Measurements from ENCODE around the gene HCK. TPM values are rescaled to one million over a fixed set of nuclear protein-coding genes. Genes with fewer than 3 reads are reported as not detected.

HCK gene
- polyA plus RNA-seq, 1 of the 3 experiments (the other 2 are of a cell fraction): not detected

DNA sequence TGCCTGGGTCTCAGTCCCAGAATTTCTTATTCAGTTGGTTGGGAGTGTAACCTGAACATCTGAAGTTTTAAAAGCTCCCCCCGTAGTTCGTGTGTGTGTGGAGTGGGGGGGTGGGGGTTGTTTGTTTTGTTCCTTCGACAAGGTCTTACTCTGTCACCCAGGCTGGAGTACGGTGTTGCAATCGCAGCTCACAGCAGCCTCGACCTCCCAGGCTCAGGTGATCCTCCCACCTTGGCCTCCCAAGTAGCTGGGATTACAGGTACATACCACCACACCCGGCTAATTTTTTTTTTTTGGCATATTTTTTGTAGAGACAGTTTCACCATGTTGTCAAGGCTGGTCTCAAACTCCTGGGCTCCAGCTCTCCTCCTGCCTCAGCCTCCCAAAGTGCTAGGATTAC, 38.7 kb upstream of the HCK start:
- ChIA-PET POLR2A (no interaction called here), CTCF (interaction anchor here (1.6 to 2.5 kb wide), 4 partner anchors 16 to 161 kb away, joined by 3 to 20 read pairs (median 6); no protein-coding TSS in a partner anchor)
- Histone ChIP-seq H3K27me3 (ENCODE audit: insufficient read depth) (peaks cover 31% of the 10 kb centered on the region), H4K20me1 (ENCODE audit: insufficient read depth) (no peaks in the 10 kb centered on the region), H3K9me2 (no peaks in the 10 kb centered on the region), H3K79me2 (ENCODE audit: insufficient read depth) (no peaks in the 10 kb centered on the region), H3K9ac (no peak overlapping the region), H3K9me3 (no peaks in the 10 kb centered on the region), H3K4me1 (ENCODE audit: control insufficient read depth in 1 of 2, insufficient read depth in 2 of 2, low read depth in 1 of 2, low read length in 1 of 2) (peaks cover 0 to 2% of the 10 kb centered on the region in 2 experiments; a peak in 1 of 4 replicates), H3K36me3 (replicated peaks in 1 of 2; ENCODE audit: control insufficient read depth in 1 of 2, insufficient read depth in 2 of 2, low read length in 1 of 2) (no peaks in the 10 kb centered on the region), H3K27ac (ENCODE audit: low read depth in 2 of 2, low read length in 1 of 2) (no peak overlapping the region), H3K4me2 (no peak overlapping the region), H3K4me3 (ENCODE audit: low read depth in 2 of 2, low read length in 1 of 2) (no peak overlapping the region), H3F3A (replicated peaks; ENCODE audit: insufficient read depth) (peaks cover 8% of the 10 kb centered on the region), H2AFZ (ENCODE audit: low read depth) (no peak overlapping the region)
- TF ChIP-seq RXRA (IDR thresholded peaks at IDR 0.05; ENCODE audit: borderline replicate concordance, low read depth) (no peak), POLR2AphosphoS5 (IDR thresholded peaks at IDR 0.05; ENCODE audit: low read depth, low read length) (no peak), RFX5 (IDR thresholded peaks at IDR 0.05; ENCODE audit: low read length) (no peak)
- TF ChIP-seq, protein P1, sequence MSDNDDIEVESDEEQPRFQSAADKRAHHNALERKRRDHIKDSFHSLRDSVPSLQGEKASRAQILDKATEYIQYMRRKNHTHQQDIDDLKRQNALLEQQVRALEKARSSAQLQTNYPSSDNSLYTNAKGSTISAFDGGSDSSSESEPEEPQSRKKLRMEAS (IDR thresholded peaks at IDR 0.05; ENCODE audit: low read depth): no peak
- no peak for DNase-seq
- WGBS (ENCODE audit: low lambda C conversion rate): 17% methylated on average over 7 of the region's 7 CpGs

DNA sequence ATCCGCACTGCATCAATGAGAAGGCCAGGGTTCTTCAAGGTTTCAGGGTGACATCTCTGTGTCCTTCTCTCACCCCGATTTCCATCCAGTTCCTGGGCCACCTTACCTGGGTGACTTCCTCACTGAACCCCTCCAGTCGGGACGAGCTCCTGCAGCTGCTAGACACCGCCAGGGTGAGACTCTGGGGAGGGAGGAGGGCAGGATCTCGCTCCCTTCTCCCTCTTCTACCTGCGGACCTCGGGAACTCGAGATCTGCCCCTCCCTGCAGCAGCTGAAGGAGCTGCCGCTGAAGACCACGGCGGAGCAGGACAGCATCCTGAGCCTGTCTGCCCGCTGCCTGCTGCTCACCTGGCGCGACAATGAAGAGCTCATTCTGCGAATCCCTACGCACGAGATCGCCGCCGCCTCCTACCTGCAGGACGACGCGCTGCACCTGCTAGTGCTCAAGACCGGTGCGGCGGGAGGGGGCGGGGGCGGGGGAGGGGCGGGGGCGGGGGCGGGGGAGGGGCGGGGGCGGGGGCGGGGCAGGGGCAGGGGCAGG, 34.3 kb upstream of the HCK start:
- ChIA-PET POLR2A (interaction anchor here (1.2 kb wide), 1 partner anchor 10 kb away, joined by 3 read pairs; no protein-coding TSS in a partner anchor), CTCF (interaction anchor here (0.7 to 2.7 kb wide), 7 partner anchors 8 to 818 kb away, joined by 3 to 23 read pairs (median 5); no protein-coding TSS in a partner anchor)
- Histone ChIP-seq H3K79me2 (ENCODE audit: insufficient read depth) (no peaks in the 10 kb centered on the region), H2AFZ (ENCODE audit: low read depth) (no peak overlapping the region), H3K4me1 (ENCODE audit: control insufficient read depth in 1 of 2, insufficient read depth in 2 of 2, low read depth in 1 of 2, low read length in 1 of 2) (peaks cover 0 to 13% of the 10 kb centered on the region in 2 experiments; a peak in 1 of 4 replicates), H3K4me3 (ENCODE audit: low read depth in 2 of 2, low read length in 1 of 2) (no peak overlapping the region; a peak in 1 of 4 replicates), H3K9me2 (no peaks in the 10 kb centered on the region), H4K20me1 (ENCODE audit: insufficient read depth) (no peaks in the 10 kb centered on the region), H3K27ac (ENCODE audit: low read depth in 2 of 2, low read length in 1 of 2) (no peak overlapping the region), H3K9me3 (no peaks in the 10 kb centered on the region), H3K36me3 (replicated peaks in 1 of 2; ENCODE audit: control insufficient read depth in 1 of 2, insufficient read depth in 2 of 2, low read length in 1 of 2) (no peaks in the 10 kb centered on the region), H3K27me3 (ENCODE audit: insufficient read depth) (peaks cover 54% of the 10 kb centered on the region), H3F3A (replicated peaks; ENCODE audit: insufficient read depth) (peaks cover 8% of the 10 kb centered on the region), H3K9ac (no peak overlapping the region), H3K4me2 (no peak overlapping the region)
- 12% methylated on average over 17 of the region's 35 CpGs for WGBS (ENCODE audit: low lambda C conversion rate)
- TF ChIP-seq, protein P2, sequence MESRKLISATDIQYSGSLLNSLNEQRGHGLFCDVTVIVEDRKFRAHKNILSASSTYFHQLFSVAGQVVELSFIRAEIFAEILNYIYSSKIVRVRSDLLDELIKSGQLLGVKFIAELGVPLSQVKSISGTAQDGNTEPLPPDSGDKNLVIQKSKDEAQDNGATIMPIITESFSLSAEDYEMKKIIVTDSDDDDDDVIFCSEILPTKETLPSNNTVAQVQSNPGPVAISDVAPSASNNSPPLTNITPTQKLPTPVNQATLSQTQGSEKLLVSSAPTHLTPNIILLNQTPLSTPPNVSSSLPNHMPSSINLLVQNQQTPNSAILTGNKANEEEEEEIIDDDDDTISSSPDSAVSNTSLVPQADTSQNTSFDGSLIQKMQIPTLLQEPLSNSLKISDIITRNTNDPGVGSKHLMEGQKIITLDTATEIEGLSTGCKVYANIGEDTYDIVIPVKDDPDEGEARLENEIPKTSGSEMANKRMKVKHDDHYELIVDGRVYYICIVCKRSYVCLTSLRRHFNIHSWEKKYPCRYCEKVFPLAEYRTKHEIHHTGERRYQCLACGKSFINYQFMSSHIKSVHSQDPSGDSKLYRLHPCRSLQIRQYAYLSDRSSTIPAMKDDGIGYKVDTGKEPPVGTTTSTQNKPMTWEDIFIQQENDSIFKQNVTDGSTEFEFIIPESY (IDR thresholded peaks at IDR 0.05; ENCODE audit: borderline replicate concordance, low read depth): no peak
- no peak for TF ChIP-seq RAD21 (IDR thresholded peaks at IDR 0.05; ENCODE audit: low read length)
- TF ChIP-seq, protein P3, sequence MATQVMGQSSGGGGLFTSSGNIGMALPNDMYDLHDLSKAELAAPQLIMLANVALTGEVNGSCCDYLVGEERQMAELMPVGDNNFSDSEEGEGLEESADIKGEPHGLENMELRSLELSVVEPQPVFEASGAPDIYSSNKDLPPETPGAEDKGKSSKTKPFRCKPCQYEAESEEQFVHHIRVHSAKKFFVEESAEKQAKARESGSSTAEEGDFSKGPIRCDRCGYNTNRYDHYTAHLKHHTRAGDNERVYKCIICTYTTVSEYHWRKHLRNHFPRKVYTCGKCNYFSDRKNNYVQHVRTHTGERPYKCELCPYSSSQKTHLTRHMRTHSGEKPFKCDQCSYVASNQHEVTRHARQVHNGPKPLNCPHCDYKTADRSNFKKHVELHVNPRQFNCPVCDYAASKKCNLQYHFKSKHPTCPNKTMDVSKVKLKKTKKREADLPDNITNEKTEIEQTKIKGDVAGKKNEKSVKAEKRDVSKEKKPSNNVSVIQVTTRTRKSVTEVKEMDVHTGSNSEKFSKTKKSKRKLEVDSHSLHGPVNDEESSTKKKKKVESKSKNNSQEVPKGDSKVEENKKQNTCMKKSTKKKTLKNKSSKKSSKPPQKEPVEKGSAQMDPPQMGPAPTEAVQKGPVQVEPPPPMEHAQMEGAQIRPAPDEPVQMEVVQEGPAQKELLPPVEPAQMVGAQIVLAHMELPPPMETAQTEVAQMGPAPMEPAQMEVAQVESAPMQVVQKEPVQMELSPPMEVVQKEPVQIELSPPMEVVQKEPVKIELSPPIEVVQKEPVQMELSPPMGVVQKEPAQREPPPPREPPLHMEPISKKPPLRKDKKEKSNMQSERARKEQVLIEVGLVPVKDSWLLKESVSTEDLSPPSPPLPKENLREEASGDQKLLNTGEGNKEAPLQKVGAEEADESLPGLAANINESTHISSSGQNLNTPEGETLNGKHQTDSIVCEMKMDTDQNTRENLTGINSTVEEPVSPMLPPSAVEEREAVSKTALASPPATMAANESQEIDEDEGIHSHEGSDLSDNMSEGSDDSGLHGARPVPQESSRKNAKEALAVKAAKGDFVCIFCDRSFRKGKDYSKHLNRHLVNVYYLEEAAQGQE (IDR thresholded peaks at IDR 0.05; ENCODE audit: low read depth, low read length): no peak
- no peak for TF ChIP-seq YY1 (IDR thresholded peaks at IDR 0.05; ENCODE audit: low read depth)
- no peak for TF ChIP-seq SMC3 (IDR thresholded peaks at IDR 0.05; ENCODE audit: low read depth, low read length)
- no peak for TF ChIP-seq TCF12 (IDR thresholded peaks at IDR 0.05)
- no peak for TF ChIP-seq POLR2AphosphoS5 (IDR thresholded peaks at IDR 0.05; ENCODE audit: low read depth, low read length)
- no peak for TF ChIP-seq RFX5 (IDR thresholded peaks at IDR 0.05; ENCODE audit: low read length)
- TF ChIP-seq MXI1 (IDR thresholded peaks at IDR 0.05; ENCODE audit: low read depth, low read length): no peak
- TF ChIP-seq JUND (IDR thresholded peaks at IDR 0.05): no peak
- no peak for TF ChIP-seq GATA2 (CRISPR knock-in tag; IDR thresholded peaks at IDR 0.05)
- TF ChIP-seq EP300 (IDR thresholded peaks at IDR 0.05; ENCODE audit: borderline replicate concordance in 1 of 2, low read depth in 1 of 2, low read length in 1 of 2): no peak
- DNase-seq: peak; percentile 72

All from SK-N-SH (cell line).